Panc1 (cell line): ENCODE measurements around the gene SMC2.

Experiments
- CTCF ChIP-seq: fragments of 450-650 bp; IDR thresholded peaks from 2 replicates; pipeline ENCODE4 v1.5.1; 2017; ENCODE audit warnings: mild to moderate bottlenecking
- POLR2AphosphoS5 ChIP-seq: IDR thresholded peaks from 2 replicates; pipeline ENCODE4 v1.6.1; 2012; ENCODE audit warnings: mild to moderate bottlenecking, low read depth, low read length, moderate library complexity

- TF ChIP-seq CTCF (peak; percentile 48; the same call in 1 of the 2 replicates), POLR2AphosphoS5 (no peak)
These were observed 83.0 kb downstream of the SMC2 start for GRCh38 chr9:104177003-104177611.
